ENCODE measurements around the gene ZBTB46. TPM values are rescaled to one million over a fixed set of nuclear protein-coding genes. Genes with fewer than 3 reads are reported as not detected.
"Not testable (repeated sequence)": the region's sequence is repeated elsewhere in the genome, so short reads cannot be mapped to it uniquely, and the experiment has no call there.

ZBTB46 gene
- total and polyA plus RNA-seq, 9 donors = 14.2 to 20.9 (median 18.9) TPM

GRCh38 chr20:63801174-63801573 is 29.9 kb downstream of the ZBTB46 start:
- not testable (repeated sequence) for H3K4me3 ChIP-seq (ENCODE audit: low read length); H3K27me3 ChIP-seq (ENCODE audit: control insufficient read depth, insufficient read depth, low read length); H3K4me1 ChIP-seq (ENCODE audit: control insufficient read depth, insufficient read depth, low read length); H3K27ac ChIP-seq (ENCODE audit: low read length); H3K9me3 ChIP-seq (replicated peaks; ENCODE audit: control insufficient read depth, low read depth, low read length); DNase-seq
- peaks cover 13% of the 10 kb centered on the region for H3K36me3 ChIP-seq (ENCODE audit: control insufficient read depth, insufficient read depth, low read length)
- WGBS (ENCODE audit: insufficient coverage) = no CpG with 5 or more reads among the region's 2 CpGs

- H3K27ac ChIP-seq (ENCODE audit: low read length); DNase-seq; H3K4me3 ChIP-seq (ENCODE audit: low read length); H3K9me3 ChIP-seq (replicated peaks; ENCODE audit: control insufficient read depth, low read depth, low read length); H3K4me1 ChIP-seq (ENCODE audit: control insufficient read depth, insufficient read depth, low read length); H3K27me3 ChIP-seq (ENCODE audit: control insufficient read depth, insufficient read depth, low read length): not testable (repeated sequence)
- peaks cover 13% of the 10 kb centered on the region for H3K36me3 ChIP-seq (ENCODE audit: control insufficient read depth, insufficient read depth, low read length)
- WGBS (ENCODE audit: insufficient coverage) = 95% methylated on average over 22 of the region's 27 CpGs
Measured at GRCh38 chr20:63800411-63800810, 30.7 kb downstream of the ZBTB46 start.

- 80% methylated on average over 1 of the region's 5 CpGs for WGBS (ENCODE audit: insufficient coverage)
- not testable (repeated sequence) for H3K4me3 ChIP-seq (ENCODE audit: low read length)
Measured at GRCh38 chr20:63799127-63799526, 31.9 kb downstream of the ZBTB46 start.

GRCh38 chr20:63797175-63797574 is 33.9 kb downstream of the ZBTB46 start:
- H3K27ac ChIP-seq (ENCODE audit: low read length); H3K36me3 ChIP-seq (ENCODE audit: control insufficient read depth, insufficient read depth, low read length); DNase-seq; H3K27me3 ChIP-seq (ENCODE audit: control insufficient read depth, insufficient read depth, low read length); H3K4me1 ChIP-seq (ENCODE audit: control insufficient read depth, insufficient read depth, low read length); H3K9me3 ChIP-seq (replicated peaks; ENCODE audit: control insufficient read depth, low read depth, low read length); H3K4me3 ChIP-seq (ENCODE audit: low read length): not testable (repeated sequence)
- no CpG with 5 or more reads among the region's 3 CpGs for WGBS (ENCODE audit: insufficient coverage)

More at GRCh38 chr20:63799127-63799526, 31.9 kb downstream of the ZBTB46 start:
- peaks cover 10% of the 10 kb centered on the region for H3K36me3 ChIP-seq (ENCODE audit: control insufficient read depth, insufficient read depth, low read length)
- not testable (repeated sequence) for H3K4me1 ChIP-seq (ENCODE audit: control insufficient read depth, insufficient read depth, low read length); H3K9me3 ChIP-seq (replicated peaks; ENCODE audit: control insufficient read depth, low read depth, low read length); H3K27me3 ChIP-seq (ENCODE audit: control insufficient read depth, insufficient read depth, low read length); DNase-seq; H3K27ac ChIP-seq (ENCODE audit: low read length)

- no peaks in the 10 kb centered on the region for H3K27me3 ChIP-seq (ENCODE audit: control insufficient read depth, insufficient read depth, low read length)
- no peaks in the 10 kb centered on the region for H3K36me3 ChIP-seq (ENCODE audit: control insufficient read depth, insufficient read depth, low read length)
- H3K4me3 ChIP-seq (ENCODE audit: low read length) = no peak overlapping the region
- no peak for DNase-seq
- no peaks in the 10 kb centered on the region for H3K9me3 ChIP-seq (replicated peaks; ENCODE audit: control insufficient read depth, low read depth, low read length)
- H3K27ac ChIP-seq (ENCODE audit: low read length) = no peak overlapping the region
- WGBS (ENCODE audit: insufficient coverage) = 92% methylated on average over 29 of the region's 30 CpGs
- H3K4me1 ChIP-seq (ENCODE audit: control insufficient read depth, insufficient read depth, low read length) = peaks cover 9% of the 10 kb centered on the region
Measured at GRCh38 chr20:63795178-63795830, 35.8 kb downstream of the ZBTB46 start.

GRCh38 chr20:63794614-63795013 is 36.5 kb downstream of the ZBTB46 start:
- Histone ChIP-seq H3K9me3 (replicated peaks; ENCODE audit: control insufficient read depth, low read depth, low read length) (no peaks in the 10 kb centered on the region), H3K36me3 (ENCODE audit: control insufficient read depth, insufficient read depth, low read length) (peaks cover 7% of the 10 kb centered on the region), H3K4me3 (ENCODE audit: low read length) (no peak overlapping the region), H3K27ac (ENCODE audit: low read length) (no peak overlapping the region), H3K27me3 (ENCODE audit: control insufficient read depth, insufficient read depth, low read length) (no peaks in the 10 kb centered on the region), H3K4me1 (ENCODE audit: control insufficient read depth, insufficient read depth, low read length) (peaks cover 11% of the 10 kb centered on the region)
- 82% methylated on average over 14 of the region's 14 CpGs for WGBS (ENCODE audit: insufficient coverage)
- no peak for DNase-seq

GRCh38 chr20:63792866-63793265 is 38.2 kb downstream of the ZBTB46 start:
- peaks cover 24% of the 10 kb centered on the region for H3K4me1 ChIP-seq (ENCODE audit: control insufficient read depth, insufficient read depth, low read length)
- no peaks in the 10 kb centered on the region for H3K27me3 ChIP-seq (ENCODE audit: control insufficient read depth, insufficient read depth, low read length)
- WGBS (ENCODE audit: insufficient coverage) = 66% methylated on average over 19 of the region's 20 CpGs
- no peak for DNase-seq
- no peak overlapping the region for H3K4me3 ChIP-seq (ENCODE audit: low read length)
- peaks cover 19% of the 10 kb centered on the region for H3K36me3 ChIP-seq (ENCODE audit: control insufficient read depth, insufficient read depth, low read length)
- no peaks in the 10 kb centered on the region for H3K9me3 ChIP-seq (replicated peaks; ENCODE audit: control insufficient read depth, low read depth, low read length)
- H3K27ac ChIP-seq (ENCODE audit: low read length) = no peak overlapping the region

- no peak overlapping the region for H3K4me3 ChIP-seq (ENCODE audit: low read length)
- H3K9me3 ChIP-seq (replicated peaks; ENCODE audit: control insufficient read depth, low read depth, low read length) = no peaks in the 10 kb centered on the region
- H3K4me1 ChIP-seq (ENCODE audit: control insufficient read depth, insufficient read depth, low read length) = peaks cover 36% of the 10 kb centered on the region
- no peak overlapping the region for H3K27ac ChIP-seq (ENCODE audit: low read length)
- WGBS (ENCODE audit: insufficient coverage) = 46% methylated on average over 17 of the region's 23 CpGs
- no peak for DNase-seq
- H3K36me3 ChIP-seq (ENCODE audit: control insufficient read depth, insufficient read depth, low read length) = peaks cover 21% of the 10 kb centered on the region
- H3K27me3 ChIP-seq (ENCODE audit: control insufficient read depth, insufficient read depth, low read length) = no peaks in the 10 kb centered on the region
Measured at GRCh38 chr20:63791497-63792156, 39.4 kb downstream of the ZBTB46 start.

- 90% methylated on average over 33 of the region's 37 CpGs for WGBS (ENCODE audit: insufficient coverage)
- Histone ChIP-seq H3K27ac (ENCODE audit: low read length) (no peak overlapping the region), H3K4me1 (ENCODE audit: control insufficient read depth, insufficient read depth, low read length) (peaks cover 45% of the 10 kb centered on the region)
Measured at GRCh38 chr20:63790572-63791168, 40.4 kb downstream of the ZBTB46 start.

GRCh38 chr20:63789836-63790571 is 41.1 kb downstream of the ZBTB46 start:
- Histone ChIP-seq H3K4me1 (ENCODE audit: control insufficient read depth, insufficient read depth, low read length) (peaks cover 47% of the 10 kb centered on the region), H3K4me3 (ENCODE audit: low read length) (no peak overlapping the region), H3K36me3 (ENCODE audit: control insufficient read depth, insufficient read depth, low read length) (peaks cover 21% of the 10 kb centered on the region), H3K27me3 (ENCODE audit: control insufficient read depth, insufficient read depth, low read length) (no peaks in the 10 kb centered on the region), H3K9me3 (replicated peaks; ENCODE audit: control insufficient read depth, low read depth, low read length) (no peaks in the 10 kb centered on the region), H3K27ac (ENCODE audit: low read length) (no peak overlapping the region)
- WGBS (ENCODE audit: insufficient coverage) = 91% methylated on average over 57 of the region's 57 CpGs
- no peak for DNase-seq

More at GRCh38 chr20:63790572-63791168, 40.4 kb downstream of the ZBTB46 start:
- Histone ChIP-seq H3K36me3 (ENCODE audit: control insufficient read depth, insufficient read depth, low read length) (peaks cover 21% of the 10 kb centered on the region), H3K4me3 (ENCODE audit: low read length) (no peak overlapping the region), H3K27me3 (ENCODE audit: control insufficient read depth, insufficient read depth, low read length) (no peaks in the 10 kb centered on the region), H3K9me3 (replicated peaks; ENCODE audit: control insufficient read depth, low read depth, low read length) (no peaks in the 10 kb centered on the region)
- DNase-seq = no peak
